HL-60 (cell line): ENCODE results near the gene PABPC1L.

ENCODE experiments used
- REST ChIP-seq: IDR thresholded peaks from 2 replicates; pipeline ENCODE4 v1.6.1; 2012; ENCODE audit warnings: low read depth; ENCODE audit not compliant: insufficient replicate concordance
- SPI1 ChIP-seq: IDR thresholded peaks from 2 replicates; pipeline ENCODE4 v1.6.1; 2012; ENCODE audit warnings: low read depth, mild to moderate bottlenecking, borderline replicate concordance
- TF ChIP-seq, protein P1 (sequence below): IDR thresholded peaks from one replicate; pipeline ENCODE4 v1.5.1; 2011; ENCODE audit warnings: low read length, control low read depth, inconsistent platforms; ENCODE audit not compliant: insufficient read depth

DNA sequence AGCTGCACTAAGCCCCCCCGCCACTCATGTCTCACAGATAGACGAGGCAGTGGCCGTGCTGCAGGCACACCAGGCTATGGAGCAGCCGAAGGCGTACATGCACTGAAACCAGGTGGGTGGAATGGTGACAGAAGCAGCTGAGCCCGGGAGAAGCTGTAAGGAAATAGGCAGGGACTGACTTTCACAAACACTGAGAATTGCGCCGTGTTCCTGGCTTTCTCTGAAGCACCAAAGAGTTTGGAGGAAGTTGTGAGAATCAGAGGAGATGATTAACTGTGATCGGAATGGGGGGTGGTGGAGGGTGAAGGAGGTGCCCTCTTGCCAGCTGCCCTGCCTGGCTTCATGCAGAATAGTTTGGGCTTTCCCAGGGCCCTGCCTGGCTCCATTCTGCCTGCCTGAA is 28.8 kb downstream of the PABPC1L start:
- no peak for TF ChIP-seq REST
- TF ChIP-seq, protein P1, sequence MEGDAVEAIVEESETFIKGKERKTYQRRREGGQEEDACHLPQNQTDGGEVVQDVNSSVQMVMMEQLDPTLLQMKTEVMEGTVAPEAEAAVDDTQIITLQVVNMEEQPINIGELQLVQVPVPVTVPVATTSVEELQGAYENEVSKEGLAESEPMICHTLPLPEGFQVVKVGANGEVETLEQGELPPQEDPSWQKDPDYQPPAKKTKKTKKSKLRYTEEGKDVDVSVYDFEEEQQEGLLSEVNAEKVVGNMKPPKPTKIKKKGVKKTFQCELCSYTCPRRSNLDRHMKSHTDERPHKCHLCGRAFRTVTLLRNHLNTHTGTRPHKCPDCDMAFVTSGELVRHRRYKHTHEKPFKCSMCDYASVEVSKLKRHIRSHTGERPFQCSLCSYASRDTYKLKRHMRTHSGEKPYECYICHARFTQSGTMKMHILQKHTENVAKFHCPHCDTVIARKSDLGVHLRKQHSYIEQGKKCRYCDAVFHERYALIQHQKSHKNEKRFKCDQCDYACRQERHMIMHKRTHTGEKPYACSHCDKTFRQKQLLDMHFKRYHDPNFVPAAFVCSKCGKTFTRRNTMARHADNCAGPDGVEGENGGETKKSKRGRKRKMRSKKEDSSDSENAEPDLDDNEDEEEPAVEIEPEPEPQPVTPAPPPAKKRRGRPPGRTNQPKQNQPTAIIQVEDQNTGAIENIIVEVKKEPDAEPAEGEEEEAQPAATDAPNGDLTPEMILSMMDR = no peak
- TF ChIP-seq SPI1 = no peak
